Peyer's patch (tissue), 4 donors: Measurements from ENCODE around the gene LRRC3C. TPM values are rescaled to one million over a fixed set of nuclear protein-coding genes. Genes with fewer than 3 reads are reported as not detected.

Source experiments
- DNase-seq, 3 donors: peaks; one replicate each; pipeline ENCODE4 v3.0.0-alpha.2; 2017 to 2019
- H3K27ac ChIP-seq, 4 donors: fragments of 200-600 bp; sonication (generic); one replicate each; pipeline ENCODE4 v1.5.1; 2016 to 2019
- H3K27me3 ChIP-seq, 2 donors: fragments of 200-600 bp; sonication (generic); one replicate each; pipeline ENCODE4 v1.5.1; 2019
- H3K36me3 ChIP-seq, 3 donors: fragments of 200-600 bp; sonication (generic); one replicate each; pipeline ENCODE4 v1.5.1; 2016 to 2019
- H3K4me1 ChIP-seq, 4 donors: fragments of 200-600 bp; sonication (generic); one replicate each; pipeline ENCODE4 v1.5.1; 2016 to 2019
- H3K4me3 ChIP-seq, 4 donors: fragments of 200-600 bp; sonication (generic); 1 replicate in 3 of 4; 2 replicates in 1 of 4; pipeline ENCODE4 v1.5.1; 2016 to 2019; ENCODE audit warnings: mild to moderate bottlenecking in 1 of 4
- H3K9me3 ChIP-seq, 4 donors: fragments of 200-600 bp; sonication (generic); one replicate each; pipeline ENCODE4 v1.5.1; 2016 to 2019; ENCODE audit warnings: mild to moderate bottlenecking in 1 of 4
- POLR2A ChIP-seq, 2 donors: fragments of 450-650 bp; IDR thresholded peaks; one replicate each; pipeline ENCODE4 v1.5.1; 2017; ENCODE audit warnings: antibody characterized with exemption in 2 of 2, mild to moderate bottlenecking in 2 of 2, moderate library complexity in 2 of 2
- total RNA-seq, 4 donors: library from RNA; depleted of rRNA; stranded (reverse); fragments of >200 nt; gene quantifications; one replicate each; pipeline ENCODE4 v1.1.0, GENCODE V29; 2016
- TF ChIP-seq, protein P1 (sequence below), 6 experiments: fragments of 450-650 bp in 4 of 6; fragments of 200-600 bp in 2 of 6; sonication (generic) in 1 of 6; IDR thresholded peaks; one replicate each; pipeline ENCODE4 v1.5.1; 2017 to 2019; ENCODE audit warnings: antibody characterized with exemption in 6 of 6, mild to moderate bottlenecking in 3 of 6, moderate library complexity in 1 of 6

LRRC3C gene
- total RNA-seq, 4 donors from 2014 or later, result not detected

DNA sequence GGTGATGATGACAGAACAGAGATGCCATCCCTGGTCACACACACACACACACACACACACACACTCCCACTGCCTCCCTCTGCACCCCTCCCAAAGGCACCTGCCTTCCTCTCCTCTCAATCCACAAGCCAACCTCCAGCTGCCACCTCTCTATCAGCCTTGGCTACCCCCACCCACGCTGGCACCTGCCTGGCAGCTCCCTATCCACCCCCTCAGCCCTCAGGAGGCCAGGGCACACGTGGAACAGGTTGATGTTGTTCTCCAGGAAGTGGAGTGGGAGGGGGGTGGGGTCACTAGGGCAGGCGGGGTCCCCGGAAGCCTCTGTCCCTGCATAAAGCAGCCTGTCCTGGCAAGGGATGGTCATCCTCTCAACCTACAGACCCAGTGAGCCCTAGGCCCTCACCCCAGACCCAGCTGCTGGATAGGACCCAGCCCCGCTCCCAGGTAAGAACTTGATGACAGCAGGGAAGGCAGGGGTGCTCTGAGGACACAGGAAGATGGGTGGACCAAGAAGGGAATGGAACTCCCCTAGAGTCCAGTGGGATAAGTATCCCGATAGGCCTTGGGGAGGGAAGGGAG is 35.2 kb downstream of the LRRC3C start, which contains the start of gene GSDMA:
Gene GSDMA, plus strand, starts transcription at position 363 of the 579 bp plus-strand sequence. CDS start 2,684 bp downstream, outside the sequence.
- Histone ChIP-seq H3K27me3 (no peaks in the 10 kb centered on the region), H3K36me3 (no peaks in the 10 kb centered on the region), H3K4me3 (no peak within 1 kb of the TSS), H3K27ac (no peak within 1 kb of the TSS), H3K4me1 (no peaks in the 10 kb centered on the region), H3K9me3 (no peaks in the 10 kb centered on the region)
- no peak for DNase-seq
- no peak for TF ChIP-seq POLR2A (IDR thresholded peaks at IDR 0.05)
- TF ChIP-seq, protein P1, sequence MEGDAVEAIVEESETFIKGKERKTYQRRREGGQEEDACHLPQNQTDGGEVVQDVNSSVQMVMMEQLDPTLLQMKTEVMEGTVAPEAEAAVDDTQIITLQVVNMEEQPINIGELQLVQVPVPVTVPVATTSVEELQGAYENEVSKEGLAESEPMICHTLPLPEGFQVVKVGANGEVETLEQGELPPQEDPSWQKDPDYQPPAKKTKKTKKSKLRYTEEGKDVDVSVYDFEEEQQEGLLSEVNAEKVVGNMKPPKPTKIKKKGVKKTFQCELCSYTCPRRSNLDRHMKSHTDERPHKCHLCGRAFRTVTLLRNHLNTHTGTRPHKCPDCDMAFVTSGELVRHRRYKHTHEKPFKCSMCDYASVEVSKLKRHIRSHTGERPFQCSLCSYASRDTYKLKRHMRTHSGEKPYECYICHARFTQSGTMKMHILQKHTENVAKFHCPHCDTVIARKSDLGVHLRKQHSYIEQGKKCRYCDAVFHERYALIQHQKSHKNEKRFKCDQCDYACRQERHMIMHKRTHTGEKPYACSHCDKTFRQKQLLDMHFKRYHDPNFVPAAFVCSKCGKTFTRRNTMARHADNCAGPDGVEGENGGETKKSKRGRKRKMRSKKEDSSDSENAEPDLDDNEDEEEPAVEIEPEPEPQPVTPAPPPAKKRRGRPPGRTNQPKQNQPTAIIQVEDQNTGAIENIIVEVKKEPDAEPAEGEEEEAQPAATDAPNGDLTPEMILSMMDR (IDR thresholded peaks at IDR 0.05), result no peak

DNA sequence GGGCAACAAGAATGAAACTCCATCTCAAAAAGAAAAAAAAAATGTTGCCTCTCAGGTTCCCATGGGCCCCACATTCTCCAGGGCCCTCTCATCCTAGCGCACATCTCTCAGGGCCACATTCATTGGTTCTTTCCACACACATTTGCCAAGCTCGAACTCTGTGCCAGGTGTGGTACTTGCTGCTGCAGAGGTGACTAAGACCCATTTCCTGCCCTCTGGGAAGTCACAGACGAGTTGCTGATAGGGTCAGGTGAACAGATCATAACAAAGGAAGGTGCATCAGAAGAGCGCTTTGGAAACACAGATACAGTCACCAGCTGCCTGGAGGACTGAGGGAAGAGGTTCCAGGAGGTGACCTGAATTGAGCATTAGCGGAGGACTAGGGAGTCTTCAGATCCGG is 36.3 kb downstream of the LRRC3C start:
- TF ChIP-seq, protein P1 (IDR thresholded peaks at IDR 0.05), result no peak
- no peak for TF ChIP-seq POLR2A (IDR thresholded peaks at IDR 0.05)
- peak in 1 of 3 donors; percentile 56 for DNase-seq
- Histone ChIP-seq H3K4me1 (no peaks in the 10 kb centered on the region), H3K27ac (no peak overlapping the region), H3K4me3 (no peak overlapping the region), H3K27me3 (no peaks in the 10 kb centered on the region), H3K36me3 (no peaks in the 10 kb centered on the region), H3K9me3 (no peaks in the 10 kb centered on the region)

DNA sequence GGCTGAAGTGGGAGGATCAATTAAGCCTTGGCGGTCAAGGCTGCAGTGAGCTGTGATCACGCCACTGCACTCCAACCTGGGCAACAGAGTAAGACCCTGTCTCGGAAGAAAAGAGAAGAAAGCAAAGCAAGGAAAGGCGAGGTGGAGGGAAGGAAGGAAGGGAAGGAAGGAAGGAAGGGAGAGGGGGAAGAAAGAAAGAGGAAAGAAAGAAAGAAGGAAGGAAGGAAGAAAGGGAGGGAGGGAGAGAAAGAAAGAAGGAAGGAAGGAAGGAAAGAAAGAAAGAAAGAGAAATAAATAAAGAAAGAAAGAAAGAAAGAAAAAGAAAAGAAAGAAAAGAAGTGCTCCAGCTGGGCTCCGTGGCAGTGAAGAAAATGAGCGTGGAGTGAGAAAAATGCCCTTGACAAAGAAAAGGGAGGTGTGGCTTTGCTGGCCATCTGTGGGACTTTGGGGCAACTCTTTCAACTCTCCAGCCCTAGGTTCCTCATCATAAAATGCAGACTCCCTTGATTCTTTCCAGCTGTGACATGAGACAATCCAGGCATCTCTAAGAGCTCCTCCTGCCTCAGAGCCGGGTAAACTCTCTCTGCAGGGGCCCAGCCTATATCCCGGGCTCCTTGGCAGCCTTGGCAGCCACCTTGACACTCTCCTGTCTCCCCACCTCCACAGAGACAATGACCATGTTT is 37.6 kb downstream of the LRRC3C start:
- DNase-seq, result no peak
- H3K36me3 ChIP-seq, result no peaks in the 10 kb centered on the region
- H3K4me3 ChIP-seq, result no peak overlapping the region
- H3K9me3 ChIP-seq, result no peaks in the 10 kb centered on the region
- TF ChIP-seq, protein P1 (IDR thresholded peaks at IDR 0.05), result no peak
- TF ChIP-seq POLR2A (IDR thresholded peaks at IDR 0.05), result no peak
- no peaks in the 10 kb centered on the region for H3K27me3 ChIP-seq
- no peak overlapping the region for H3K27ac ChIP-seq
- peaks cover 0 to 3% (median 0%) of the 10 kb centered on the region in 4 donors for H3K4me1 ChIP-seq

DNA sequence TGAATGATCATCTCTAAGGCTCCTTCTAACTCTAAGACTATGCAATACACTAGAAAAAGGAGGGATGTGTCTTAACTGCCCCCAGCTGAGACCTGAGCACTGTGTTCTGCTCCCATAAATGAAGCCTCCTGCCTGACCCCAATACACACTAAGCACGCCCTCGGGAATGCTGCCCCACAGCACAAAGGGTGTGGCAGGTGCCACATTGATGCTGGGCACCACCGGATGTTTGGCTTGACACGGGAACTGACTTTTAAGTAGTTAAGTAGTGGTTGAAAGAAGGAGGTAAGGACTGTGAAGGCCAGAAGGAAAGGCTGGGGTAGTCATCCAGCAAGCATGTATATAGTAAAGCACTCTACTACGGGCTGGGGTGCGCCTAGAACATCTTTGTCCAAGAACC is 39.2 kb downstream of the LRRC3C start:
- no peaks in the 10 kb centered on the region for H3K36me3 ChIP-seq
- peaks cover 0 to 3% (median 0%) of the 10 kb centered on the region in 4 donors for H3K4me1 ChIP-seq
- H3K27ac ChIP-seq, result no peak overlapping the region
- no peak for TF ChIP-seq POLR2A (IDR thresholded peaks at IDR 0.05)
- TF ChIP-seq, protein P1 (IDR thresholded peaks at IDR 0.05), result no peak
- H3K4me3 ChIP-seq, result no peak overlapping the region
- no peaks in the 10 kb centered on the region for H3K9me3 ChIP-seq
- no peak for DNase-seq
- no peaks in the 10 kb centered on the region for H3K27me3 ChIP-seq

DNA sequence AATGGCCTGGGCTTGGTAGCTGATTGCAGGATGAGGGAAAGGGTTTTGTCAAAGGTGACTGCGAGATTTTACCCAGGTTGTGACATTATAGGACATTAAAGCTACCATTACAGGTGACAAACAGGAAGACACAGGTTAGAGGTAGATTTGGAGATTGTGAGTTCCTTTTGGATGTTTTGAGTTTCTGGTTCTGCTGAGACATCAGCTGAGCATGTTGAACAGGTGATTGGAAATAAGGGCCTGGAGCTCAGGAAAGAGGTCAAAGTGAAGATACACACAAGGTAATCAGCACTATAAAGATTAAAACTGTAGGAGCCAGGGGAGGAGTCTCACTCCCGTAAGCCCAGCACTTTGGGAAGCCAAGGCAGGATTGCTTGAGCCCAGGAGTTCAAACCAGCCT is 41.2 kb downstream of the LRRC3C start:
- TF ChIP-seq, protein P1 (IDR thresholded peaks at IDR 0.05), result no peak
- no peak for TF ChIP-seq POLR2A (IDR thresholded peaks at IDR 0.05)
- H3K27me3 ChIP-seq, result no peaks in the 10 kb centered on the region
- no peak for DNase-seq
- no peaks in the 10 kb centered on the region for H3K36me3 ChIP-seq
- no peak overlapping the region for H3K27ac ChIP-seq
- peaks cover 0 to 3% (median 0%) of the 10 kb centered on the region in 4 donors for H3K4me1 ChIP-seq
- no peak overlapping the region for H3K4me3 ChIP-seq
- H3K9me3 ChIP-seq, result no peaks in the 10 kb centered on the region
